SK-N-SH (cell line): ENCODE data around the gene SYNJ1.
"Not testable (repeated sequence)": the region's sequence is repeated elsewhere in the genome, so short reads cannot be mapped to it uniquely, and the experiment has no call there.

Source experiments
- SIN3A ChIP-seq: IDR thresholded peaks from 2 replicates; pipeline ENCODE4 v1.6.1; 2012; ENCODE audit warnings: low read depth, mild to moderate bottlenecking, low read length, moderate library complexity, borderline replicate concordance
- TF ChIP-seq, protein P1 (sequence below): IDR thresholded peaks from 2 replicates; pipeline ENCODE4; 2012

DNA sequence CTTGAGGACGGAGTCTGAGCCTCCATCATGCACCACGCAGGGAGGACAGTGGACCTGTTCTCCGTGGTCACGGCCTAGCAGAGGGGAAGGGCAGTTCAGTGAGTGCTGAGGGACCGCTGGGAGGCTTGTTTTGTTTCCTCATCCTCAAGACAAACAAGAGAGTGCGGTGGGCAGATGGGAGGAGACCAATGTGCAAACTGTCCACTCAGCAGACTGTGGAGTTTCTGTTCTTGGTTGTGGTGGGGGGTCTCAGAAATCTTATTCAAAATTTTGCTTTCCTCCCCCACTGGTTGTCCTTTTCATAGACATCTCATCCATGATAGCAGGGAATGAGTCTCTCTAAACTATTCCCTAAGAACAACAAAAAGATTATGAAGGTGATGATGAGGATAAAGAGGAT lies 109.6 kb downstream of the SYNJ1 start:
- TF ChIP-seq, protein P1, sequence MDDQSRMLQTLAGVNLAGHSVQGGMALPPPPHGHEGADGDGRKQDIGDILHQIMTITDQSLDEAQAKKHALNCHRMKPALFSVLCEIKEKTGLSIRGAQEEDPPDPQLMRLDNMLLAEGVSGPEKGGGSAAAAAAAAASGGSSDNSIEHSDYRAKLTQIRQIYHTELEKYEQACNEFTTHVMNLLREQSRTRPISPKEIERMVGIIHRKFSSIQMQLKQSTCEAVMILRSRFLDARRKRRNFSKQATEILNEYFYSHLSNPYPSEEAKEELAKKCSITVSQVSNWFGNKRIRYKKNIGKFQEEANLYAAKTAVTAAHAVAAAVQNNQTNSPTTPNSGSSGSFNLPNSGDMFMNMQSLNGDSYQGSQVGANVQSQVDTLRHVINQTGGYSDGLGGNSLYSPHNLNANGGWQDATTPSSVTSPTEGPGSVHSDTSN = not testable (repeated sequence)
- TF ChIP-seq SIN3A = not testable (repeated sequence)
